HepG2 (cell line): ENCODE measurements around the gene CSNK1D. TPM values are rescaled to one million over a fixed set of nuclear protein-coding genes. Genes with fewer than 3 reads are reported as not detected.
A peak's percentile ranks its signal among the peaks of the same experiment; 100 is the strongest.

Experiments
- AGO2 ChIP-seq: fragments of 200-400 bp; formaldehyde crosslinking; optimal IDR thresholded peaks from 2 replicates; pipeline ENCODE3; 2017; ENCODE audit warnings: mild to moderate bottlenecking, low read depth, low read length, moderate library complexity
- ARNT ChIP-seq: fragments of 450-650 bp; IDR thresholded peaks from 2 replicates; pipeline ENCODE4 v1.6.1; 2017
- ATF1 ChIP-seq: IDR thresholded peaks from 2 replicates; pipeline ENCODE4 v1.6.1; 2016; ENCODE audit warnings: mild to moderate bottlenecking, control low read depth
- GABPB1 ChIP-seq: IDR thresholded peaks from 2 replicates; pipeline ENCODE4 v1.6.1; 2016; ENCODE audit warnings: mild to moderate bottlenecking, missing genetic modification reagents, moderate library complexity, missing compliant biosample characterization
- HOXA5 ChIP-seq: sonication (generic); formaldehyde crosslinking; IDR thresholded peaks from 2 replicates; pipeline ENCODE4 v1.4.0; 2020; ENCODE audit warnings: missing genetic modification reagents
- RBFOX2 ChIP-seq: fragments of 200-400 bp; formaldehyde crosslinking; IDR thresholded peaks from 2 replicates; pipeline ENCODE4 v1.6.1; 2017; ENCODE audit warnings: low read depth, mild to moderate bottlenecking, low read length
- TOE1 ChIP-seq: sonication (generic); formaldehyde crosslinking; IDR thresholded peaks from 2 replicates; pipeline ENCODE4 v1.4.0; 2020; ENCODE audit warnings: mild to moderate bottlenecking, missing genetic modification reagents
- ZFP36L2 ChIP-seq: sonication (generic); formaldehyde crosslinking; IDR thresholded peaks from 2 replicates; pipeline ENCODE4 v1.4.0; 2020; ENCODE audit warnings: missing genetic modification reagents
- ZKSCAN8 ChIP-seq: IDR thresholded peaks from 2 replicates; pipeline ENCODE4 v1.6.1; 2016; ENCODE audit warnings: borderline replicate concordance, missing genetic modification reagents, missing compliant biosample characterization
- ZNF264 ChIP-seq: sonication (generic); formaldehyde crosslinking; IDR thresholded peaks from 2 replicates; pipeline ENCODE4 v1.4.0; 2020; ENCODE audit warnings: missing genetic modification reagents
- ZNF30 ChIP-seq: sonication (generic); formaldehyde crosslinking; IDR thresholded peaks from 2 replicates; pipeline ENCODE4 v1.5.0; 2020; ENCODE audit warnings: mild to moderate bottlenecking, missing genetic modification reagents
- ZNF317 ChIP-seq: sonication (generic); formaldehyde crosslinking; IDR thresholded peaks from 2 replicates; pipeline ENCODE4 v1.5.0; 2020; ENCODE audit warnings: mild to moderate bottlenecking, missing genetic modification reagents
- ZNF331 ChIP-seq: sonication (generic); formaldehyde crosslinking; IDR thresholded peaks from 2 replicates; pipeline ENCODE4 v1.4.0; 2020; ENCODE audit warnings: missing genetic modification reagents
- ZNF552 ChIP-seq: sonication (generic); formaldehyde crosslinking; IDR thresholded peaks from 2 replicates; pipeline ENCODE4 v1.9.0; 2022; ENCODE audit warnings: missing genetic modification reagents, mild to moderate bottlenecking, borderline replicate concordance
- ZNF768 ChIP-seq: sonication (generic); formaldehyde crosslinking; IDR thresholded peaks from 2 replicates; pipeline ENCODE4 v1.4.0; 2020; ENCODE audit warnings: missing genetic modification reagents
- ZNF878 ChIP-seq: sonication (generic); formaldehyde crosslinking; IDR thresholded peaks from 2 replicates; pipeline ENCODE4 v1.8.1; 2023; ENCODE audit warnings: mild to moderate bottlenecking, missing genetic modification reagents, moderate library complexity
- ZSCAN29 ChIP-seq: sonication (generic); formaldehyde crosslinking; conservative IDR thresholded peaks from 2 replicates; pipeline ENCODE4 v1.4.0; 2020; ENCODE audit warnings: mild to moderate bottlenecking, missing genetic modification reagents
- polyA plus RNA-seq, 8 experiments: library from polyadenylated mRNA; depleted of rRNA in 3 of 8; stranded (reverse) in 7 of 8; unstranded in 1 of 8; fragments of >200 nt; fragmentation: Illumina TruSeq in 4 of 8; extraction: Trizol in 4 of 8; gene quantifications; 2 replicates each; pipeline versions ENCODE4 v1.2.1 to v1.2.3, GENCODE V29; 2011 to 2016; ENCODE audit warnings: low read depth in 4 of 8, missing spikeins in 1 of 8, mixed read lengths in 1 of 8; ENCODE audit not compliant: insufficient read depth in 1 of 8
- total RNA-seq, 5 experiments: library from RNA; depleted of rRNA; stranded (reverse); fragments of >200 nt; fragmentation: Illumina TruSeq; extraction: Trizol; gene quantifications; 2 replicates each; pipeline ENCODE4 v1.2.3, GENCODE V29; 2016; ENCODE audit warnings: low read depth in 1 of 5
- TF ChIP-seq, protein P1 (sequence below), 2 experiments: sonication (generic) in 1 of 2; formaldehyde crosslinking in 1 of 2; IDR thresholded peaks; 2 replicates each; pipeline versions ENCODE4 v1.4.0 to v1.6.1; 2018 to 2020; ENCODE audit warnings: missing genetic modification reagents in 2 of 2, borderline replicate concordance in 1 of 2, low read depth in 1 of 2, mild to moderate bottlenecking in 1 of 2, missing biosample characterization in 1 of 2
- TF ChIP-seq, protein P2 (sequence below): sonication (generic); formaldehyde crosslinking; IDR thresholded peaks from 2 replicates; pipeline ENCODE4 v1.8.1; 2022; ENCODE audit warnings: mild to moderate bottlenecking, missing genetic modification reagents
- TF ChIP-seq, protein P3 (sequence below): sonication (generic); formaldehyde crosslinking; IDR thresholded peaks from 2 replicates; pipeline ENCODE4 v1.5.0; 2020; ENCODE audit warnings: missing genetic modification reagents
- TF ChIP-seq, protein P4 (sequence below): sonication (generic); formaldehyde crosslinking; conservative IDR thresholded peaks from 2 replicates; pipeline ENCODE4 v1.4.0; 2020; ENCODE audit warnings: missing genetic modification reagents
- TF ChIP-seq, protein P5 (sequence below): sonication (generic); formaldehyde crosslinking; IDR thresholded peaks from 2 replicates; pipeline ENCODE4 v1.5.0; 2020; ENCODE audit warnings: missing genetic modification reagents, mild to moderate bottlenecking, borderline replicate concordance

CSNK1D gene
- total and polyA plus RNA-seq, 2 of the 13 experiments (the other 11 are each of a cell fraction or from before 2014, with no cell fraction given), result 31.5 to 128 TPM

DNA sequence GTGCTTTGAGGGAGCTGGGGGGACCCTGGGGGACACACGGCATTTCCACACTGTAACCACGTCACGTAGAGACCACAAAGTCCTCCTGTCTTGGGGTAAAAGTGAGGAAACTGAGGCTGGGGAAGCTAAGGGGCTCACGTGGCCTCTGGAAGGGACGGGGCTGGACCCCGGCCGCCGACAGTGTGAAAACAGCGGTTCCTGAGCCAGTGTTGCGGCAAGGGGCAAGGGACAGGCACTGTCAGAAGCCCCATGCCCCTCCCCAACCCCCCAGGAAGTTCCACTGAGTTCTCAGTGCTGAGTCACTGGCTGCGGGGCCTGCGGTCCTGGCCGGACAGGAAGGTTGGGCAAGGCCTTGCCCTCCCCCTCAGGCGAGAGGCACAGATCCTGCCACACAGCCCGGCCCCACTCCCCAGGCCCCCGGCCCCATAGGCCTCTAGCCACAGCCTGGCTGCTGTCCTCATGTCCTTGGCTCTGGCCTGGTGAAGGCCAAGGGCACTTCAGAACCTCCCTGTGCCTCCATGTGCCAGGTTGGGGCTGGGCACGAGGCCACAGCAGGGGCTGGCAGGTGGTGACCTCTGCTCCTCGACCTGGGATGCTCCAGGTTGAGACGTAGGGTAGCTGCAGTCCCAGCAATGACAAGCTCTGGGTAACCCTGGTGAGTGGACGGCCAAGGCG is 55.8 kb downstream of the CSNK1D start (continued):
- TF ChIP-seq ZFP36L2 (CRISPR knock-in tag), result 0 out of 2 replicates have a peak, but pooled peaks have one; percentile 56
- TF ChIP-seq ZNF552 (CRISPR knock-in tag), result no peak
- TF ChIP-seq GABPB1 (CRISPR knock-in tag), result peak; percentile 87
- TF ChIP-seq HOXA5, result peak; percentile 57
- peak; percentile 77 for TF ChIP-seq ZNF331 (CRISPR knock-in tag)
- TF ChIP-seq TOE1 (CRISPR knock-in tag), result no peak
- TF ChIP-seq ZNF878 (CRISPR knock-in tag), result no peak; the same call in 1 of the 2 replicates
- no peak for TF ChIP-seq AGO2
- TF ChIP-seq, protein P1, sequence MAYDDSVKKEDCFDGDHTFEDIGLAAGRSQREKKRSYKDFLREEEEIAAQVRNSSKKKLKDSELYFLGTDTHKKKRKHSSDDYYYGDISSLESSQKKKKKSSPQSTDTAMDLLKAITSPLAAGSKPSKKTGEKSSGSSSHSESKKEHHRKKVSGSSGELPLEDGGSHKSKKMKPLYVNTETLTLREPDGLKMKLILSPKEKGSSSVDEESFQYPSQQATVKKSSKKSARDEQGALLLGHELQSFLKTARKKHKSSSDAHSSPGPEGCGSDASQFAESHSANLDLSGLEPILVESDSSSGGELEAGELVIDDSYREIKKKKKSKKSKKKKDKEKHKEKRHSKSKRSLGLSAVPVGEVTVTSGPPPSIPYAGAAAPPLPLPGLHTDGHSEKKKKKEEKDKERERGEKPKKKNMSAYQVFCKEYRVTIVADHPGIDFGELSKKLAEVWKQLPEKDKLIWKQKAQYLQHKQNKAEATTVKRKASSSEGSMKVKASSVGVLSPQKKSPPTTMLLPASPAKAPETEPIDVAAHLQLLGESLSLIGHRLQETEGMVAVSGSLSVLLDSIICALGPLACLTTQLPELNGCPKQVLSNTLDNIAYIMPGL (CRISPR knock-in tag; IDR thresholded peaks at IDR 0.05; ENCODE audit: borderline replicate concordance in 1 of 2, low read depth in 1 of 2), result peak in 1 of 2 experiments; percentile 46; a peak in 2 of 4 replicates
- TF ChIP-seq, protein P2, sequence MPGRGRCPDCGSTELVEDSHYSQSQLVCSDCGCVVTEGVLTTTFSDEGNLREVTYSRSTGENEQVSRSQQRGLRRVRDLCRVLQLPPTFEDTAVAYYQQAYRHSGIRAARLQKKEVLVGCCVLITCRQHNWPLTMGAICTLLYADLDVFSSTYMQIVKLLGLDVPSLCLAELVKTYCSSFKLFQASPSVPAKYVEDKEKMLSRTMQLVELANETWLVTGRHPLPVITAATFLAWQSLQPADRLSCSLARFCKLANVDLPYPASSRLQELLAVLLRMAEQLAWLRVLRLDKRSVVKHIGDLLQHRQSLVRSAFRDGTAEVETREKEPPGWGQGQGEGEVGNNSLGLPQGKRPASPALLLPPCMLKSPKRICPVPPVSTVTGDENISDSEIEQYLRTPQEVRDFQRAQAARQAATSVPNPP, result no peak
- TF ChIP-seq ZKSCAN8 (CRISPR knock-in tag), result no peak
- TF ChIP-seq, protein P3, sequence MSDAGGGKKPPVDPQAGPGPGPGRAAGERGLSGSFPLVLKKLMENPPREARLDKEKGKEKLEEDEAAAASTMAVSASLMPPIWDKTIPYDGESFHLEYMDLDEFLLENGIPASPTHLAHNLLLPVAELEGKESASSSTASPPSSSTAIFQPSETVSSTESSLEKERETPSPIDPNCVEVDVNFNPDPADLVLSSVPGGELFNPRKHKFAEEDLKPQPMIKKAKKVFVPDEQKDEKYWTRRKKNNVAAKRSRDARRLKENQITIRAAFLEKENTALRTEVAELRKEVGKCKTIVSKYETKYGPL, result no peak; the same call in 1 of the 2 replicates
- 0 out of 2 replicates have a peak, but pooled peaks have one; percentile 53 for TF ChIP-seq ZNF317 (CRISPR knock-in tag)
- TF ChIP-seq, protein P4, sequence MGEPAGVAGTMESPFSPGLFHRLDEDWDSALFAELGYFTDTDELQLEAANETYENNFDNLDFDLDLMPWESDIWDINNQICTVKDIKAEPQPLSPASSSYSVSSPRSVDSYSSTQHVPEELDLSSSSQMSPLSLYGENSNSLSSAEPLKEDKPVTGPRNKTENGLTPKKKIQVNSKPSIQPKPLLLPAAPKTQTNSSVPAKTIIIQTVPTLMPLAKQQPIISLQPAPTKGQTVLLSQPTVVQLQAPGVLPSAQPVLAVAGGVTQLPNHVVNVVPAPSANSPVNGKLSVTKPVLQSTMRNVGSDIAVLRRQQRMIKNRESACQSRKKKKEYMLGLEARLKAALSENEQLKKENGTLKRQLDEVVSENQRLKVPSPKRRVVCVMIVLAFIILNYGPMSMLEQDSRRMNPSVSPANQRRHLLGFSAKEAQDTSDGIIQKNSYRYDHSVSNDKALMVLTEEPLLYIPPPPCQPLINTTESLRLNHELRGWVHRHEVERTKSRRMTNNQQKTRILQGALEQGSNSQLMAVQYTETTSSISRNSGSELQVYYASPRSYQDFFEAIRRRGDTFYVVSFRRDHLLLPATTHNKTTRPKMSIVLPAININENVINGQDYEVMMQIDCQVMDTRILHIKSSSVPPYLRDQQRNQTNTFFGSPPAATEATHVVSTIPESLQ (CRISPR knock-in tag), result no peak
- peak; percentile 93 for TF ChIP-seq ZNF30 (CRISPR knock-in tag)
- TF ChIP-seq RBFOX2, result peak; percentile 71
- peak; percentile 52; the same call in 1 of the 2 replicates for TF ChIP-seq ZNF768 (CRISPR knock-in tag)
- TF ChIP-seq ZSCAN29 (CRISPR knock-in tag), result no peak
- no peak for TF ChIP-seq ARNT
- TF ChIP-seq ATF1 (CRISPR knock-in tag), result no peak
- TF ChIP-seq, protein P5, sequence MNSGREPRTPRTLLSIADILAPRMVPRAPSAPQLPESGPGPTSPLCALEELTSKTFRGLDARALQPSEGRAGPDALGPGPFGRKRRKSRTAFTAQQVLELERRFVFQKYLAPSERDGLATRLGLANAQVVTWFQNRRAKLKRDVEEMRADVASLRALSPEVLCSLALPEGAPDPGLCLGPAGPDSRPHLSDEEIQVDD (CRISPR knock-in tag), result peak; percentile 80; the same call in 1 of the 2 replicates
- no peak; the same call in 1 of the 2 replicates for TF ChIP-seq ZNF264 (CRISPR knock-in tag)
